ENCODE data around the gene SRM.

SRM gene

GRCh38 chr1:11072216-11072917 lies 12.5 kb upstream of the SRM start:
- Histone ChIP-seq H3K36me3 (ENCODE audit: control insufficient read depth in 2 of 2, insufficient read depth in 1 of 2, low read length in 2 of 2) (peaks cover 67 to 98% of the 10 kb centered on the region in 2 experiments), H3K4me3 (ENCODE audit: low read depth, low read length) (no peak overlapping the region), H3K27ac (ENCODE audit: extremely low read depth, low read depth, low read length) (no peak overlapping the region), H3K4me1 (ENCODE audit: control insufficient read depth, insufficient read depth, low read length) (no peaks in the 10 kb centered on the region), H3K9me3 (ENCODE audit: control insufficient read depth, insufficient read depth, low read depth, low read length) (no peaks in the 10 kb centered on the region)
- TF ChIP-seq ZSCAN16 (tag by site-specific recombination; IDR thresholded peaks at IDR 0.05) (no peak), PBX3 (CRISPR knock-in tag; IDR thresholded peaks at IDR 0.05) (no peak), ZNF658 (tag by site-specific recombination; IDR thresholded peaks at IDR 0.05) (no peak), ZNF266 (tag by site-specific recombination; IDR thresholded peaks at IDR 0.05; ENCODE audit: low read depth) (no peak), ZNF473 (tag by site-specific recombination; IDR thresholded peaks at IDR 0.05) (no peak)
- TF ChIP-seq, protein P1, sequence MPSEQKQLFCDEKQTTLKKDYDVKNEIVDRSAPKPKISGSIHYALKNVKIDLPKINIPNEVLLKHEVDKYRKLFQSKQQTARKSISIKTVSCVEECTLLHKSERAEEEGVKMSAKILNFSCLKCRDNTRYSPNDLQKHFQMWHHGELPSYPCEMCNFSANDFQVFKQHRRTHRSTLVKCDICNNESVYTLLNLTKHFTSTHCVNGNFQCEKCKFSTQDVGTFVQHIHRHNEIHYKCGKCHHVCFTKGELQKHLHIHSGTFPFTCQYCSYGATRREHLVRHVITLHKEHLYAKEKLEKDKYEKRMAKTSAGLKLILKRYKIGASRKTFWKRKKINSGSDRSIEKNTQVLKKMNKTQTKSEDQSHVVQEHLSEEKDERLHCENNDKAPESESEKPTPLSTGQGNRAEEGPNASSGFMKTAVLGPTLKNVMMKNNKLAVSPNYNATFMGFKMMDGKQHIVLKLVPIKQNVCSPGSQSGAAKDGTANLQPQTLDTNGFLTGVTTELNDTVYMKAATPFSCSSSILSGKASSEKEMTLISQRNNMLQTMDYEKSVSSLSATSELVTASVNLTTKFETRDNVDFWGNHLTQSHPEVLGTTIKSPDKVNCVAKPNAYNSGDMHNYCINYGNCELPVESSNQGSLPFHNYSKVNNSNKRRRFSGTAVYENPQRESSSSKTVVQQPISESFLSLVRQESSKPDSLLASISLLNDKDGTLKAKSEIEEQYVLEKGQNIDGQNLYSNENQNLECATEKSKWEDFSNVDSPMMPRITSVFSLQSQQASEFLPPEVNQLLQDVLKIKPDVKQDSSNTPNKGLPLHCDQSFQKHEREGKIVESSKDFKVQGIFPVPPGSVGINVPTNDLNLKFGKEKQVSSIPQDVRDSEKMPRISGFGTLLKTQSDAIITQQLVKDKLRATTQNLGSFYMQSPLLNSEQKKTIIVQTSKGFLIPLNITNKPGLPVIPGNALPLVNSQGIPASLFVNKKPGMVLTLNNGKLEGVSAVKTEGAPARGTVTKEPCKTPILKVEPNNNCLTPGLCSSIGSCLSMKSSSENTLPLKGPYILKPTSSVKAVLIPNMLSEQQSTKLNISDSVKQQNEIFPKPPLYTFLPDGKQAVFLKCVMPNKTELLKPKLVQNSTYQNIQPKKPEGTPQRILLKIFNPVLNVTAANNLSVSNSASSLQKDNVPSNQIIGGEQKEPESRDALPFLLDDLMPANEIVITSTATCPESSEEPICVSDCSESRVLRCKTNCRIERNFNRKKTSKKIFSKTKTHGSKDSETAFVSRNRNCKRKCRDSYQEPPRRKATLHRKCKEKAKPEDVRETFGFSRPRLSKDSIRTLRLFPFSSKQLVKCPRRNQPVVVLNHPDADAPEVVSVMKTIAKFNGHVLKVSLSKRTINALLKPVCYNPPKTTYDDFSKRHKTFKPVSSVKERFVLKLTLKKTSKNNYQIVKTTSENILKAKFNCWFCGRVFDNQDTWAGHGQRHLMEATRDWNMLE (tag by site-specific recombination; conservative IDR thresholded peaks at IDR 0.05; ENCODE audit: low read depth) = no peak
- ChIA-PET POLR2A (interaction anchor here (3.2 kb wide), 1 partner anchor 12 kb away, joined by 12 read pairs; the partner anchor contains the start of gene SRM), CTCF (interaction anchor here (0.7 to 0.9 kb wide), 3 partner anchors 22 to 191 kb away, joined by 3 read pairs; no protein-coding TSS in a partner anchor)

DNA sequence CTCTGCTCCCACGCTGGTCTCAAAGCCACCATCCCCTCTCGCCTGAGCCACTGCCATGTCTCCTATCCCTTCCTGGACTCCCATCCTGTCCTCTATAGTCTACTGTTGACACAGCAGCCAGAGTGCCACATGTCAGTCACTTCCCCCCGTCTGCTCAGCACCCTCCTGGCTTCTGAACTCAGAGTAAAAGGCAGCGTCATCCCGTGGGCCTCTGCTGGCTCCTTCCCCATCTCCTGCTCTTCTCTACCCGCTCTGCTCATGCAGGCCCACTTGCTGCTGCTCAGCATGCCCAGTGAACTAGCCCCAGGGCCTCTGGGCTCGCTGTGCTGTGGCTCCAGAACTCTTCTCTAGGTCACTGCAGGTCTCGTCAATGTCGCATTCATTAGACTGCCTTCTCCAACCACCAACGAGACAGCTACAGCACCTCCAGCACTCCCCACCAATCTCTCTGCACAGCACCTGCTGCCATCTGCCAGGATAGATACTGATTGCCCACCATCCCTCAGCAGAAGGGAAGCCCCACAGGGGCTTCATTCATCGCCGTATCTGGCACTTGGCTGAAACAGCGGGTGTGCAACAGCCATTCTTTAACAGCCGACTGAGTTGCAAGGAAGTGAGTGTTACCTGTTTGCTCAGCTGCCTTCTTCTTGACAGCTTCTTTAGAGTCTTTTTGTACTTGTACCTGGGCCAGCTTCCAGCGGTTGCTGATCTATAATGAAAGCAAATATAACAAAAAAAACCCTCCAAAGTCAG lies 11.8 kb upstream of the SRM start:
- Histone ChIP-seq H3K9me3 (ENCODE audit: control insufficient read depth, insufficient read depth, low read depth, low read length) (no peaks in the 10 kb centered on the region), H3K36me3 (ENCODE audit: control insufficient read depth in 2 of 2, insufficient read depth in 1 of 2, low read length in 2 of 2) (peaks cover 63 to 96% of the 10 kb centered on the region in 2 experiments), H3K4me3 (ENCODE audit: low read depth, low read length) (no peak overlapping the region), H3K27ac (ENCODE audit: extremely low read depth, low read depth, low read length) (no peak overlapping the region), H3K4me1 (ENCODE audit: control insufficient read depth, insufficient read depth, low read length) (no peaks in the 10 kb centered on the region)
- ChIA-PET POLR2A (interaction anchor here (0.9 to 3.2 kb wide), 2 partner anchors 9 to 11 kb away, joined by 4 to 12 read pairs; partner anchors contain the start of gene SRM), CTCF (no interaction called here)
- TF ChIP-seq ZIC2 (tag by site-specific recombination; IDR thresholded peaks at IDR 0.05) (peak; percentile 26; the same call in 1 of the 2 replicates), ZNF433 (tag by site-specific recombination; IDR thresholded peaks at IDR 0.05; ENCODE audit: low read depth) (no peak)

- peaks cover 67 to 96% of the 10 kb centered on the region in 2 experiments for H3K36me3 ChIP-seq (ENCODE audit: control insufficient read depth in 2 of 2, insufficient read depth in 1 of 2, low read length in 2 of 2)
- ChIA-PET POLR2A (interaction anchor here (0.6 to 3.2 kb wide), 5 partner anchors 10 to 580 kb away, joined by 3 to 12 read pairs (median 8); partner anchors contain the start of genes MTOR and SRM), CTCF (interaction anchor here (1.1 kb wide), 1 partner anchor 158 kb away, joined by 3 read pairs; no protein-coding TSS in a partner anchor)
- no peaks in the 10 kb centered on the region for H3K9me3 ChIP-seq (ENCODE audit: control insufficient read depth, insufficient read depth, low read depth, low read length)
- H3K27ac ChIP-seq (ENCODE audit: extremely low read depth, low read depth, low read length) = no peak overlapping the region
- no peak overlapping the region for H3K4me3 ChIP-seq (ENCODE audit: low read depth, low read length)
- no peaks in the 10 kb centered on the region for H3K4me1 ChIP-seq (ENCODE audit: control insufficient read depth, insufficient read depth, low read length)
- no peak for TF ChIP-seq ZNF777 (tag by site-specific recombination; IDR thresholded peaks at IDR 0.05; ENCODE audit: borderline replicate concordance)
- no peak for TF ChIP-seq ZBTB8A (tag by site-specific recombination; IDR thresholded peaks at IDR 0.05)
- no peak for TF ChIP-seq ZNF324 (tag by site-specific recombination; IDR thresholded peaks at IDR 0.05)
- no peak for TF ChIP-seq ZBTB20 (tag by site-specific recombination; IDR thresholded peaks at IDR 0.05)
- TF ChIP-seq ZNF10 (tag by site-specific recombination; IDR thresholded peaks at IDR 0.05) = no peak
- TF ChIP-seq ZNF16 (tag by site-specific recombination; IDR thresholded peaks at IDR 0.05; ENCODE audit: low read depth) = no peak
- no peak for TF ChIP-seq ZBTB11 (tag by site-specific recombination; conservative IDR thresholded peaks at IDR 0.05; ENCODE audit: low read depth)
- no peak for TF ChIP-seq ZNF623 (tag by site-specific recombination; IDR thresholded peaks at IDR 0.05)
- TF ChIP-seq ZNF830 (tag by site-specific recombination; IDR thresholded peaks at IDR 0.05; ENCODE audit: low read depth) = no peak
- TF ChIP-seq, protein P2, sequence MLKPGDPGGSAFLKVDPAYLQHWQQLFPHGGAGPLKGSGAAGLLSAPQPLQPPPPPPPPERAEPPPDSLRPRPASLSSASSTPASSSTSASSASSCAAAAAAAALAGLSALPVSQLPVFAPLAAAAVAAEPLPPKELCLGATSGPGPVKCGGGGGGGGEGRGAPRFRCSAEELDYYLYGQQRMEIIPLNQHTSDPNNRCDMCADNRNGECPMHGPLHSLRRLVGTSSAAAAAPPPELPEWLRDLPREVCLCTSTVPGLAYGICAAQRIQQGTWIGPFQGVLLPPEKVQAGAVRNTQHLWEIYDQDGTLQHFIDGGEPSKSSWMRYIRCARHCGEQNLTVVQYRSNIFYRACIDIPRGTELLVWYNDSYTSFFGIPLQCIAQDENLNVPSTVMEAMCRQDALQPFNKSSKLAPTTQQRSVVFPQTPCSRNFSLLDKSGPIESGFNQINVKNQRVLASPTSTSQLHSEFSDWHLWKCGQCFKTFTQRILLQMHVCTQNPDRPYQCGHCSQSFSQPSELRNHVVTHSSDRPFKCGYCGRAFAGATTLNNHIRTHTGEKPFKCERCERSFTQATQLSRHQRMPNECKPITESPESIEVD (tag by site-specific recombination; IDR thresholded peaks at IDR 0.05) = no peak
These were observed 11.1 kb upstream of the SRM start for GRCh38 chr1:11070876-11071275.

Data from HEK293 (cell line).